ENCODE results near the gene SLCO4A1.

SLCO4A1 gene

DNA sequence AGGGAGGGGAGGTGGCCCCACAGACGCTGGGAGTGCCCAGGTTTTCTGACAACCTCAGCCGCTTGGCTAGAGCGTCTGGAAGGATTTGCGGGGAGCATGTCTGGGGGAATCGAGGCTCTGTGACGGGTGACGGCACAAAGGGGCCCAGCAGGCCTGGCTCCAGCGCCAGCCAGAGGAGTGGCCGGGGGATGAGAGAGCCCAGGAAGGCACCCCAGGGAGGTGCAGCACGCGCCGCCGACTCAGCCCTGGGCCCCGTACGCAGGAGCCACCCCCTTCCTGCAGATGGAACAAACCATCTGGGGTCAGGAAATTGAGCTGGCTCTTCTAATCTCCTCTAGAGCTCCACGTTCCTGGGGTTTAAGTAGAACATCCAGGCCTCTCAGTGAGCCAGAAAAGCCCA, 5.9 kb upstream of the SLCO4A1 start:
- in situ Hi-C loops (cut with HindIII; ENCODE audit: low sequenced_read_pairs) = no loop called here

DNA sequence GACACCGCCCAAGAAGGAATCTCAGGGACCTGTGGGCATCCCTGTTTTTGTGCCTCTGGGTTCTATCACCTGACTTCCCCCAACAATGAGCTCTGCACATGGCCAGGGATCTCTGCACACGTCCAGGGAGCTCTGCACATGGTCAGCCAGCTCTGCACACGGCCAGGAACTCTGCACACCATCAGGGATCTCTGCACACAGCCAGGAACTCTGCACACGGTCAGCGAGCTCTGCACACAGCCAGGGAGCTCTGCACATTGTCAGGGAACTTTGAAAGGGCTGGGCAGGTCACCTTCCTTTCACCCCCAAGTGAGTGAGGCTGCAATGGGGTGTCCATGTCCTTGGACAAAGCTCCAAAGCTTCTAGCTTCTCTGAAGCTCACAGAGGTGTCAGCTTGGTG, 5.2 kb upstream of the SLCO4A1 start:
- in situ Hi-C loops (cut with HindIII; ENCODE audit: low sequenced_read_pairs) = no loop called here

- in situ Hi-C loops (cut with HindIII; ENCODE audit: low sequenced_read_pairs) = no loop called here
Measured at GRCh38 chr20:62637521-62638054, 4.7 kb upstream of the SLCO4A1 start.

GRCh38 chr20:62638055-62638570, 4.2 kb upstream of the SLCO4A1 start:
- in situ Hi-C loops (cut with HindIII; ENCODE audit: low sequenced_read_pairs) = no loop called here

DNA sequence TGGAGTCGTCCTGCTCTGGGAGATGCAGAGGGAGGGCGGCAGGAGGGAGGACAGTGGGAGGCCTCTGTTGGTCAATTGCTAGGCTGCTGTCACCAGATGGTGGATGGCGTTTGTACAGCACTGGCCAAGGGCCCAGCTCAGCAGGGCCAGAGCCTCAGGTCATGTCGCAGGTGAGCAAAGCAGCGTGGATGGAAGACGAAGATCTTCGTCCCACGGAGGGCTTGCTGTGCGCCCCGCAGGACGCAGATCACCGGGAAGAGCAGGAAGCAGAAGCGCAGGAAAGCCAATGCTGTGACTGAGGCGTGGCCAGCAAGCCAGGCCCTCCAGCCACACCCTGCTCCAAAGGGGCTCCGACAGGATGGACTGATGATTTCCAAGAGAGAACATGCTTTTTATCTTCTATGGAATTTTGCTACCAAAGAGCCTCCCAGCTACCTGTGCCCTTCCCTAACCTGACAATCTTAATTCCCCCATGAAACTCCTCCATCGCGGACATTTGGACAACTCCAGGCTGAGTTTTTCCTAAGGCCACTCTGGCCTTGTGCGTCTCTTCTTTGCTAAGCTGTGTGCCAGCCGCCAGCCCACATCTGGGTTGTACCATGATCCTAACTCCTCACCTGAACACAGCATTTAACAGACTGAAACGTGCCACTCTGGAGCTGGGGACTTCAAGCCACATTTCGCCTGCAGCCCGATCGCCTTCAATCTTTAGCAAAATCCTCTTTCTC, 3.5 kb upstream of the SLCO4A1 start:
- in situ Hi-C loops (cut with HindIII; ENCODE audit: low sequenced_read_pairs) = no loop called here

- in situ Hi-C loops (cut with HindIII; ENCODE audit: low sequenced_read_pairs) = no loop called here
Measured at GRCh38 chr20:62639765-62640164, 2.5 kb upstream of the SLCO4A1 start.

- in situ Hi-C loops (cut with HindIII; ENCODE audit: low sequenced_read_pairs) = no loop called here
Measured at GRCh38 chr20:62640870-62641269, 1.4 kb upstream of the SLCO4A1 start.

- in situ Hi-C loops (cut with HindIII; ENCODE audit: low sequenced_read_pairs) = no loop called here
Measured at GRCh38 chr20:62641321-62642050, 817 bp upstream of the SLCO4A1 start.

DNA sequence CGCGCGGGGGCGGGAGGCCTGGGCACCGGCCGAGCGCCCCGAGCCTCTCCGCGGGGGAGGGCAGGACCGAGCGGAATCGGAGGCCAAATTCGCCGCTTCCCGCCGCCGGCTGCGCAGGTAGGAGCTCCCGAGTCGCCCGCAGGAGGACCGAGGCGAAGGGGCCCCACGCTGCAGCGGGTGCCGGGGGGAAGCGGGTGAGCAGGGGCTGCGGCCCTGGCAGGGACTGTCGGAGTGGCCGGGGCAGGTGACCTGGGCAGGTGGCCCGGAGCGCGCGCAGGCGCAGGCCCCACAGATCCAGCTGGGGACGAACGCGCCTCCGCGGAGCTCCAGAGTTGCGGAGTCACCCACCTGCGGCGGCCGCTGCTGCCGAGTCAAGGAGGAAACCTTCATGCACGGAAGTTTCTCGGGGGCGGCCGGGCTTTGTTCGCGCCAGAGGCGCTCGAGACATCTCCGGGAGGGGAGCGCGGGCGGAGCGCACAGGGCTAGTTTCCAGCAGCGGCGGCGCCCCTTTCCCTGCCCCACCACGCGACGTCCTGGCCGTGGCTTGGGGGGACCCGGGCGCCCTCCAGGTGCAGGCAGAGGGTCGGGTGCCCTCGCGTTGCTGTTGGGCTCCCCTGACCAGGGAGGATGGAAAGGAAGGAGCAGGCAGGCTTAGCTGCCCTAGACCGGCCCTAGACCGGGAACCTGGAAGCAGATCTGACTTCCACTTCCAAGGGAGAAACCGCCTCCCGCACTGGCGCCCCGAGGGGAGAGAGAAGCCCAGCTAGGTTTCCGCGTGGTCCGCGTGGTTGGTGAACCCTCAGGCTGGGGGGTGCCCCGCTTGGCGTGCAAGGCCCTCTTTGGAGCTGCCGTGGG, 590 bp downstream of the SLCO4A1 start:
- in situ Hi-C loops (cut with HindIII; ENCODE audit: low sequenced_read_pairs) = no loop called here

DNA sequence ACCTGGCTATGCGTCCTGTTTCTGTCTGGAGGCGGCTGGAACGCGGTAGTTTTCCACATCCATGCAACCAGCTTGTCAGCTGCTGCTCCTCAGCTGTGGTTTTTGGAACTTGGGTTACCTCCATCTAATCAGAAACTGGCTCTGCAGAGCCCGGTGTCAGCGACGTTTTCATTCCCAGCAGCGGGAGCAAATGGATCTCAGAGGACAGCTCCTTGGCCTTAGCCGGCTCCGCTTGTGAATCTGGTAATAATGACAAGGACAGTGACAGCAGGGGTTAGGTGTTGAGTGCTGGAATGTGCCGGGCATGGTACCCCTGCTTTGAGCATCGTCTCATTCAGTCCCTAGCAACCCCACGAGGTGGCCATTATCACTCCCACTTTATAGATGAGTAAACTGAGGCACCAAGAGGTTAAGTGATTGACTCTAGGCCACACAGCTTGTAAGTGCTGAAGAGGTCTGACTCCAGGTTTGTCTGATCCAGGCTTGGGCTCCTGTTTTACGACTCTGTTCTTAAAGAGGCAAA, 1.3 kb downstream of the SLCO4A1 start:
- in situ Hi-C loops (cut with HindIII; ENCODE audit: low sequenced_read_pairs) = no loop called here

DNA sequence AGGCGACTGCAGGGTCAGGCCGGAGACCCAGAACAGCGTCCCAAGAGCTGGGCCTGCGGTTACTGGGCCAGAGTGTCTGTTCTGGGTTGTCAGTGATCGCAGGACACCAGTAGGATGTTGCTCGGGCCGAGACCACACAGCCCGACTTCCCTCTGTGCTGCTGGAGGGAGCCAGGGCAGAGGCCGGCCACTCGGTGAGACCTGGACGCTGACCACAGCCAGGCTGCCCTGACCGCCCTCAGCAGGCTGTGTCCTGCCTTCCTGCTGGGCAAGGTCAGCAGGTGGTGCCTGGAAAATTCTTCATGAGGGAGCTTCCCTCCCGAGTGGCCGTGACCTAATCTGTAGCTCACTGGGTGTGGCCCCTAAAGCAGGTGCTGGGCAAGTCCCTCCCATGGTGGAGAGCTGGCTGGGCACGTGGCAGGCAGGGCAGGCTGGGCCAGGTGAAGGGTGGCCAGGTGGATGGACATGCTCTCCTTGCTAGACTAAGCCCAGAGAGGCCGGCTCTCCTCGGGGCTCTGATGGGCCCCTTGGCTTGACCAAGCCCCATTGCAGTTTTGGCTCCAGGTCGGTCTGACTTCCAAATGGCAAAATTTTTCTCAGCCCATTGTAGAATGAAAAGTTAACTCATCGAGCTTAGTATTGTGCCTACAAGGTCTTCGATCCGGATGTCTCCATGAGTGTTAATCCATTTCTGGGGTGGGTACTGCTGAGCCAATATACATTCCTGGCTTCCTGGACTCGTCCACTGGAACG, 1.9 kb downstream of the SLCO4A1 start:
- in situ Hi-C loops (cut with HindIII; ENCODE audit: low sequenced_read_pairs) = no loop called here

DNA sequence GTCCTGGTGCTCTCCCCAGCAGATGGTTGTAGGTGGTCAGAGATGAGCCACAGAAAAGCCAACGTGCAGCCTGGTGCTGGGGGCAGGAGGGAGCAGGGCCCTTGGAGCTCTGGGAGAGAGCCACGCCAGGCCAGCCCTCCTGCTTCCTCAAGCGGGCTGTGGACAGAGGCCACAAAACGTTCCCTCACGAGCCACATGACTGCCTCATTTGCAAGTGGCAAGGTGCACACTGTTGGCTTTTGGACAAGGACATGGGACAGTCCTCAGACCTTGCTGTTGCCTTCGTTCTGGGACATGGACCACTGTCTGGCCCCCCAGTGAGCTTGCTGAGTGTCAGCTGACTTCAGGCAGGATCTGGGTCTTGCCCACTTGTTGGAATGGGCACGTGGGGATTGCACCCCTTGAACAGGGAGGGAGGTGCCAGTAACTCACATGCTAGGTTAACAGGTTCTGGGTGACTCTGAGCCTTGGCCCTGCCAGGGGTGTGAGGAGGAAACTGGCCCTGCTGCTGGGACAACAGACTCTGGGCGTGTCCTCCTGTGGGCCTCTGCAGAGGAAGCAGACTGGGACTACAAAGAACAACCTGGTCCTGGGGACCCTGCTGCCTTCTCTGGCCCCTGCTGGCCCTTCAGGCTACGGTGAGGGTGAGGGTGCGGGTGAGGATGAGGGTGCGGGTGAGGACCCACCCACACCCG, 2.6 kb downstream of the SLCO4A1 start:
- in situ Hi-C loops (cut with HindIII; ENCODE audit: low sequenced_read_pairs) = no loop called here

DNA sequence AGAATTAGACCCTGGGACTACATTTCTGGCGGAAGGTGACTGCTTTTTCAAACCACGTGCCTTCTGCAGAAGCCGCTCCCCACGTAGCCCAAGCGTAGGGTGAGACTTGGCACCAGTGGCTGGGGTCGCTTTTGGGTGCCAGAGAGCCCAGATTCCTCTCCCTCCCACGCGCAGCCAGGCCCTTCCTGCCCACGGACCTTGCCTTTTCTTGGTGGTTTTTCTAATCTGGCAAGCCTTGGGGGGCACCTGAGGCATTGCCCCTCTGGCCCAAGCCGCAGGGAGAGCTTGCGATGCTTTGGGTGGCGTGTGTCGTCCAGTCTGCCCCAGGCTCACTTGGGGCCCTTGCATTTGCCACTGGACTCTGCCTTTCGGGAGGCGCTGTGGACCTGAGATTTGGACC, 3.3 kb downstream of the SLCO4A1 start:
- in situ Hi-C loops (cut with HindIII; ENCODE audit: low sequenced_read_pairs) = no loop called here

DNA sequence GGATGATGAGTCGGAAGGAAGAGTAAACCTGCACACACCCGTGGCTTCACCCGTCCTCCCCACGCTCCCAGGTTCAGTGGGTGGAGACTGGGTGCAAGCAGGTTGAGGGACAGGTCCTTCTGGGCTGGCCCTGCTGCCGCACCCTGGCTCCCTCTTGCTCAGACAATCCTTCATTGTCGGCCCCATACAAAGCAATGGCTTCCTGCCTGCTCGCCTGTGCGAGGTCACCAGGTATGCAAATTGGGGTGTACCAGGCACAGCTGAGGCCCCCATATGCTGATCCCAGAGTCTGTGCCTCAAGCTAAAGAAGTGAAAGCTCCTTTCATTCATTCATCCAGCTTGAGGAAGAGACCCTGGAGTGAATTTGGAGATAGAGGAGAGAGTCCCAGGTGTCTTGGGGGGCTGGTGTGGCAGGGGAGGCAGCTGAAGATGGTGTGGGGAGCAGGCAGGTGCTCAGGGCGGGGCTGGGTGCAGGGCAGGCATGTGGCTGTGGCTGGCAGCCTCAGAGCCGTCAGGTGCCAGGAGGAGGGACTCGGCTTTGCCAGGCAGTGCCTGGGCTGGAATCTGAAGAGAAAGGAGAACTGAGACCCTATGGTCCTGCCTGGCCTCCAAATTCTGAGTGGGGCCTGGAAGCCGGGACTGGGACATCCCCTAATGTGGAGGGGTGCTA, 4.7 kb downstream of the SLCO4A1 start:
- in situ Hi-C loops (cut with HindIII; ENCODE audit: low sequenced_read_pairs) = no loop called here

DNA sequence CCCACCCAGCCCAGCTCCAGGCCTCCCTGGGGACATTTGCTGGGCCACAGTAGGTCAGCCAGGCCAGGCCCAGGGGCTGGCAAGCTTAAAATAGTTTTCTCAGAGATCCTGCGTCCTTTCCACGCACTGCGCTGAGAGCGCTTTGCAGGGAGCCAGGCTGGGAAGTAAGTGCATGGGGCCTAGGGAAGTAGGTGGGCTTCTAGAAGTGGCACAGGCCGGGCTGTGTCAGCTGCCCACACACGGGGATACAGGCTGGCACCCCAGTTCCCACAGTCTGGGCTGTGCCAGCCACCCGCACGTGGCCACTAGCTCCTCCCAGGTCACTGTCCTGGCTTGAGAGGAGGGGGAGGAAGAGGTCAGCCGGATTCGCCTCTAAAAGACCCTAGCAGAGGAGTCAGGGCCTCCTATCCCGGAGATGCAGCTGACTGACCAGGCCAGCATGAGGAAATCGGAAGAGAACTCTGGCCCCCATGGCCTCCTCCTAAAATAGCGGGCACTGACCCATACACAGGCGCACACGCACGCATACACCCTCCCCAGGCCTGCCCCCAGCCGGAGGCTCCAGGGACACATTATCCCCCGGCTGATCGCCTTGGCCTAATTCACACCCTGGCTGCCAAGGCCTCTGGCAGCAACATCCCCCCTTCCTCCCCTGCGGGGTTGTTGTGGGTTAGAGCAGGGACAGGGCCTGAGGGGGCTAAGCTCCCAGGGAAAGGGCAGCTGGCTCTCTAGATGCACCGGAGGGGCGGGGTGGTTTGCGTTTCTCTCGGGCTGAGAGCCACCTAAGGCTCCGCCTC, 5.4 kb downstream of the SLCO4A1 start:
- in situ Hi-C loops (cut with HindIII; ENCODE audit: low sequenced_read_pairs) = no loop called here

DNA sequence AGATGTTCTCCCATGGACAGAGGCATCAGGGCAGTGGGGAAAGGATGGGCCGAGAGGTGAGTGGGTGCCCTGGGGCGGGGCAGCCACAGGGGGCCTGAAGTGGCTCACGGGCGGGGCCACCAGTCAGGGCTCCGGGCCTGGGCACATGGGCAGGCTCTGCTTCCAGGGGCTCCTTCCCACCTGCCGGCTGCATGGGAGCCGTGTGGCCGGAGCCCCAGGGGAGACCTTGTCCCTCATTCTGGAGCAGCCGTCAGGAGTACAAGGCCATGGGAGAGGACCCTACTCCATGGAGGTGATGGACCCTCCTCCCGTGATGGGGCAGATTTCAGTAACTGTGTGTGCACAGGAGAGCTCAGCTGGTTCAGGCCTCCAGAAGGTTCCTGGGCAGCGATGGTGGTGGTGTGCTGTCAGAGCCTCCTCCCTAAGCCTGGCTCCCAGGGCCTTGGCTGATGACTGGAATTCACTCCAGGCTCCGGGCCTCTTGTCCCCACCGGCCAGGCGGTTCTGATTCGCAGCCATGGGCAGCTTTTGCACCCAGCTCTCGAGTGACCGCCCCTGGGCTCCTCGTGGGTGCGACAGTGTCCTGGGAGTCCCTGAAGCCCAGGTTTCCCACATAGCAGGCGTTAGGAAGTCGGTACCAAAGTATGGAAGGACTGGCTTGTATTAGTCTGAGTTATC, 6.2 kb downstream of the SLCO4A1 start:
- in situ Hi-C loops (cut with HindIII; ENCODE audit: low sequenced_read_pairs) = no loop called here

DNA sequence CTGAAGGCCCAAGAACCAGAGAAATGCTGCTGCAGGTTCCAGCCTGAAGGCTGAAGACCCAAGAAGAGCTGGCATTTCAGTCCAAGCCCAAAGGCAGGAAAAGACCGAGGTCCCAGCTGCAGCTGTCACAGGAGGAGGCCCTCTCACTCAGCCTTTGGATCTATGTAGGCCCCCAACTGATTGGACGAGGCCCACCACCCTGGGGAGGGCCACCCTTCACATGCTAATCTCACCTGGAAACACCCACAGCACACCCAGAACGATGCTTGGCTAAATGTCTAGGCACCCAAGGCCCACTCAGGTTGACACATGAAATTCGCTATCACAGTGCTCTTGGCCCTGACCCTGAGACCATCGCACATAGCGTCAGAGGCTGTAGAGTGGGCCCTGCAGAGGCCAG, 6.8 kb downstream of the SLCO4A1 start:
- in situ Hi-C loops (cut with HindIII; ENCODE audit: low sequenced_read_pairs) = no loop called here
